ENCODE data around the gene NCBP1.
"Not testable (repeated sequence)": the region's sequence is repeated elsewhere in the genome, so short reads cannot be mapped to it uniquely, and the experiment has no call there.

NCBP1 gene

DNA sequence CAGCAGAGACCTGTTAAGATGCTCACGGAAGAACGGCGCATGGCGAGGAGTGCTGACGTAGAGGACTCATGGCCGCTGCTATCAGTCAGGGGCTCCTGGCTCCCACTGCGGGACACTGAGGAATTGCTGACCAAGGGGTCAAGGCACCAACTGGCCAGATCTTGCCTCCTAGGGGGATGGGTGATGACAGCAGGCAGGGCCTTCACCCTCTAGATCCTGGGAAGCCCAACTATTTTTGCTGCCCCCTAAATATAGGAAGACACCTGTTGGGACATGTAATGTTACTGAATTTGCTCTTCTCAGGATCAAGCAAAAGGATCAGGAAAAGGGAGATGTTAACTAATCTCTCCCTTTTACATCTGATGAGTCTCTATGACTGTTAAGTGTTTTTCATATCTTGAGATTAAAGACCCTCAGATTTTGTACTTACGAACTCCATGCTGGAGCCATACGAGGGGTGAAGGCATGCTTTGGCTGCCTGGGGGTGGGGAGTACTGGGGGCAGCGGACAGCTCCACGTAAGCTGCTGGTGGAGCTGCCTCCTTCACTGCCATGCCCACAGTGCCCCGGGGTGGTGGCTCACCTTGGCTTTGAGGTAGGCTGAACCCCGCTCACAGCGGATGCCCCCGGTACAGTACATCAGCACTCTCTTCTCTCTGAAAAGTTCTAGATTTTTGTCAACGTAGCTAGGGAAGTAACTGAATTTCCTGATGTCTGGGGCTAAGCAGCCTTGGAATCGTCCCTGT, 28.5 kb upstream of the NCBP1 start:
- no peak for DNase-seq (ENCODE audit: low read depth)
- no peak overlapping the region for H3K4me3 ChIP-seq (ENCODE audit: low read depth, low read length)
- TF ChIP-seq, protein P1, sequence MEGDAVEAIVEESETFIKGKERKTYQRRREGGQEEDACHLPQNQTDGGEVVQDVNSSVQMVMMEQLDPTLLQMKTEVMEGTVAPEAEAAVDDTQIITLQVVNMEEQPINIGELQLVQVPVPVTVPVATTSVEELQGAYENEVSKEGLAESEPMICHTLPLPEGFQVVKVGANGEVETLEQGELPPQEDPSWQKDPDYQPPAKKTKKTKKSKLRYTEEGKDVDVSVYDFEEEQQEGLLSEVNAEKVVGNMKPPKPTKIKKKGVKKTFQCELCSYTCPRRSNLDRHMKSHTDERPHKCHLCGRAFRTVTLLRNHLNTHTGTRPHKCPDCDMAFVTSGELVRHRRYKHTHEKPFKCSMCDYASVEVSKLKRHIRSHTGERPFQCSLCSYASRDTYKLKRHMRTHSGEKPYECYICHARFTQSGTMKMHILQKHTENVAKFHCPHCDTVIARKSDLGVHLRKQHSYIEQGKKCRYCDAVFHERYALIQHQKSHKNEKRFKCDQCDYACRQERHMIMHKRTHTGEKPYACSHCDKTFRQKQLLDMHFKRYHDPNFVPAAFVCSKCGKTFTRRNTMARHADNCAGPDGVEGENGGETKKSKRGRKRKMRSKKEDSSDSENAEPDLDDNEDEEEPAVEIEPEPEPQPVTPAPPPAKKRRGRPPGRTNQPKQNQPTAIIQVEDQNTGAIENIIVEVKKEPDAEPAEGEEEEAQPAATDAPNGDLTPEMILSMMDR (conservative IDR thresholded peaks at IDR 0.05; ENCODE audit: low read depth, low read length) = no peak

GRCh38 chr9:97615439-97616072, 18.1 kb upstream of the NCBP1 start:
- peak; percentile 78 for DNase-seq (ENCODE audit: low read depth)
- TF ChIP-seq, protein P1 (conservative IDR thresholded peaks at IDR 0.05; ENCODE audit: low read depth, low read length) = peak; percentile 83
- no peak overlapping the region for H3K4me3 ChIP-seq (ENCODE audit: low read depth, low read length)

- TF ChIP-seq, protein P1 (conservative IDR thresholded peaks at IDR 0.05; ENCODE audit: low read depth, low read length) = no peak
- H3K4me3 ChIP-seq (ENCODE audit: low read depth, low read length) = no peak overlapping the region
- no peak for DNase-seq (ENCODE audit: low read depth)
Observed at GRCh38 chr9:97617939-97618416, 15.6 kb upstream of the NCBP1 start.

GRCh38 chr9:97620063-97620462, 13.6 kb upstream of the NCBP1 start:
- not testable (repeated sequence) for H3K4me3 ChIP-seq (ENCODE audit: low read depth, low read length); DNase-seq (ENCODE audit: low read depth)

DNA sequence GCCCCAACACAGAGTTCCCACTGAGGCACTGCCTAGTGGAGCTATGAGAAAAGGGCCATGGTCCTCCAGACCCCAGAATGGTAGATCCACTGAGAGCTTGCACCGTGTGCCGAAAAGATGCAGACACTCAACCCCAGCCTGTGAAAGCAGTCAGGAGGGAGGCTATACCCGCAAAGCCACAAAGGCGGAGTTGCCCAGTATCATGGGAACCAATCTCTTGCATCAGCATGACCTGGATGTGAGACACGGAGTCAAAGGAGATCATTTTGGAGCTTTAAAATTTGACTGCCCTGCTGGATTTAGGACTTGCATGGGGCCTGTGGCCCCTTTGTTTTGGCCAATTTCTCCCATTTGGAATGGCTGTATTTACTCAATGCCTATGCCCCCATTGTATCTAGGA, 11.1 kb upstream of the NCBP1 start:
- not testable (repeated sequence) for H3K4me3 ChIP-seq (ENCODE audit: low read depth, low read length); DNase-seq (ENCODE audit: low read depth)

DNA sequence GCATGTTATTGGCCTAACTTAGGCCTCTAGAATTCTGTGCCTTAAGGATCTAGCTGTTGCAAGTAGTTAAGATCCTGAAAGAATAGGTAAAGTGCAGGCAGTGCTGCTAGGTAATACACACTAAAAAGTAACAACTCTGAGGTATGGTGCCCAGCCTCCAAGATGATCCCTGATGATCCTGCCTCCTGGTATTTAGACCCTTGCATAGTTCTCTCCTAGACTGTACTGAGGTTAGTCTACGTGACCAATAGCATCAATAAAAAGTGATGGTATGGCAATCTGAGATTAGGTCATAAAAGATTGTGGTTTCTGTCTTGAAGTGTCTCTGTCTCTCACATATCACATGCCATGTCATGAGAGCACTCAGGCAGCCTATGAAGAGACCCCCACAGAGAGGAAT, 9.7 kb upstream of the NCBP1 start:
- no peak for DNase-seq (ENCODE audit: low read depth)
- H3K4me3 ChIP-seq (ENCODE audit: low read depth, low read length) = no peak overlapping the region
- TF ChIP-seq, protein P1 (conservative IDR thresholded peaks at IDR 0.05; ENCODE audit: low read depth, low read length) = no peak

GRCh38 chr9:97625620-97626019, 8.0 kb upstream of the NCBP1 start:
- DNase-seq (ENCODE audit: low read depth) = no peak
- H3K4me3 ChIP-seq (ENCODE audit: low read depth, low read length) = no peak overlapping the region

More at GRCh38 chr9:97625620-97626019, 8.0 kb upstream of the NCBP1 start:
- TF ChIP-seq, protein P1 (conservative IDR thresholded peaks at IDR 0.05; ENCODE audit: low read depth, low read length) = no peak
